ENCODE results near the gene FMO3.

FMO3 gene

DNA sequence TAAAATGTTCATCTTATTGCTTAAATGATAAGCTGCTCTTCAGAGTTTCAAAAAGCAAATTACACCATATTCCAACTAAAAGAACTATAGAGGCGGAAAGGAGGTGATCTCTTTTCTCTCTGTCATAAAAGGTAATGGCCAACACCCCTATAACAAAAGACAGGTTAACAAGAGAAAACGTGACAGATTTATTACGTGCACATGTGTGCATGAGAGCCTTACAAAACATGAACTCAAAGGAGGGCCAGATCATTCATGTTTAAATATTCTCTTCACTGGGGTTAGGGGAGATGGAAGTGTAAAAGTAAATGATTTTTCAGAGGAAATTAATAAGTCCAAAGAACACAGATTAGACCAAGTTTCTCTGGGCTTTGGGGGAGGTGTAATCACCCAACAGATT is 67.8 kb downstream of the FMO3 start:
- Histone ChIP-seq H3K36me3 (ENCODE audit: control insufficient read depth, insufficient read depth, low read length) (no peaks in the 10 kb centered on the region), H3K4me3 (replicated peaks; ENCODE audit: low read depth, low read length) (no peak overlapping the region), H3K27me3 (replicated peaks; ENCODE audit: control insufficient read depth, insufficient read depth, low read length) (no peaks in the 10 kb centered on the region)
- TF ChIP-seq, protein P1, sequence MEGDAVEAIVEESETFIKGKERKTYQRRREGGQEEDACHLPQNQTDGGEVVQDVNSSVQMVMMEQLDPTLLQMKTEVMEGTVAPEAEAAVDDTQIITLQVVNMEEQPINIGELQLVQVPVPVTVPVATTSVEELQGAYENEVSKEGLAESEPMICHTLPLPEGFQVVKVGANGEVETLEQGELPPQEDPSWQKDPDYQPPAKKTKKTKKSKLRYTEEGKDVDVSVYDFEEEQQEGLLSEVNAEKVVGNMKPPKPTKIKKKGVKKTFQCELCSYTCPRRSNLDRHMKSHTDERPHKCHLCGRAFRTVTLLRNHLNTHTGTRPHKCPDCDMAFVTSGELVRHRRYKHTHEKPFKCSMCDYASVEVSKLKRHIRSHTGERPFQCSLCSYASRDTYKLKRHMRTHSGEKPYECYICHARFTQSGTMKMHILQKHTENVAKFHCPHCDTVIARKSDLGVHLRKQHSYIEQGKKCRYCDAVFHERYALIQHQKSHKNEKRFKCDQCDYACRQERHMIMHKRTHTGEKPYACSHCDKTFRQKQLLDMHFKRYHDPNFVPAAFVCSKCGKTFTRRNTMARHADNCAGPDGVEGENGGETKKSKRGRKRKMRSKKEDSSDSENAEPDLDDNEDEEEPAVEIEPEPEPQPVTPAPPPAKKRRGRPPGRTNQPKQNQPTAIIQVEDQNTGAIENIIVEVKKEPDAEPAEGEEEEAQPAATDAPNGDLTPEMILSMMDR (IDR thresholded peaks at IDR 0.05; ENCODE audit: insufficient read depth, low read length, poor library complexity, severe bottlenecking) = no peak
- no peak for DNase-seq (ENCODE audit: extremely low read depth, insufficient read length)

DNA sequence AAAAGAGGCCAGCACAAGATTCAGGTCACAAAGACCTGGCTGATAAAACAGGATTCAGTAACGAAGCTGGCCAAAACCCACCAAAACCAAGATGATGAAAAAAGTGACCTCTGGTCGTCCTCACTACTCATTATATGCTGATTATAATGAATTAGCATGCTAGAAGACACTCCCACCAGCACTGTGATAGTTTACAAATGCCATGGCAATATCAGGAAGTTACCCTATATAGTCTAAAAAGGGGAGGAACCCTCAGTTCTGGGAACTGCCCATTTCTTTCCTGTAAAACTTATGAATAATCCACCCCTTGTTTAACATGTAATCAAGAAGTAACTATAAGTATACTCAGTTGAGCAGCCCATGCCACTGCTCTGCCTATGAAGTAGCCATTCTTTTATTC is 68.4 kb downstream of the FMO3 start:
- Histone ChIP-seq H3K27me3 (replicated peaks; ENCODE audit: control insufficient read depth, insufficient read depth, low read length) (no peaks in the 10 kb centered on the region), H3K4me3 (replicated peaks; ENCODE audit: low read depth, low read length) (no peak overlapping the region), H3K36me3 (ENCODE audit: control insufficient read depth, insufficient read depth, low read length) (no peaks in the 10 kb centered on the region)
- DNase-seq (ENCODE audit: extremely low read depth, insufficient read length) = no peak
- TF ChIP-seq, protein P1 (IDR thresholded peaks at IDR 0.05; ENCODE audit: insufficient read depth, low read length, poor library complexity, severe bottlenecking) = no peak

DNA sequence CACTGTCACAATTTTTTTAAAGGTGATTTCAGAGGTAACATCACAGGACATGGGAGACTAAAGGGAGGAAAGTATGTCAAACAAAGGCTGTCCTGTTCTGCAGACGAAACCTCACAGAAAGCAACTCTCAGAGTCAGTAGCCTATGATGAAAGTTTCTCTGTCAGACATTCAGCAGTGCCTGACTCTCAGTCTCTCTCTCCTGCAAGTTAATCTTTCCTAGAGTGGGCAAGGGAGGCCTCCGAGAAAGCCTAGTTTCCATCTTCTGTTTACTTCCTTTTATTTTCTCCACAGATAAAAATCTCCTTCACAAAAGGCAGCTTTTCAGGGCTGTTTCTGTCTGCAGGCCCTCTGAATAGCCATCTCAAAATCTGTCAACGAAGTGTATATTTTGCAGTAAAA is 69.5 kb downstream of the FMO3 start:
- no peak for DNase-seq (ENCODE audit: extremely low read depth, insufficient read length)

DNA sequence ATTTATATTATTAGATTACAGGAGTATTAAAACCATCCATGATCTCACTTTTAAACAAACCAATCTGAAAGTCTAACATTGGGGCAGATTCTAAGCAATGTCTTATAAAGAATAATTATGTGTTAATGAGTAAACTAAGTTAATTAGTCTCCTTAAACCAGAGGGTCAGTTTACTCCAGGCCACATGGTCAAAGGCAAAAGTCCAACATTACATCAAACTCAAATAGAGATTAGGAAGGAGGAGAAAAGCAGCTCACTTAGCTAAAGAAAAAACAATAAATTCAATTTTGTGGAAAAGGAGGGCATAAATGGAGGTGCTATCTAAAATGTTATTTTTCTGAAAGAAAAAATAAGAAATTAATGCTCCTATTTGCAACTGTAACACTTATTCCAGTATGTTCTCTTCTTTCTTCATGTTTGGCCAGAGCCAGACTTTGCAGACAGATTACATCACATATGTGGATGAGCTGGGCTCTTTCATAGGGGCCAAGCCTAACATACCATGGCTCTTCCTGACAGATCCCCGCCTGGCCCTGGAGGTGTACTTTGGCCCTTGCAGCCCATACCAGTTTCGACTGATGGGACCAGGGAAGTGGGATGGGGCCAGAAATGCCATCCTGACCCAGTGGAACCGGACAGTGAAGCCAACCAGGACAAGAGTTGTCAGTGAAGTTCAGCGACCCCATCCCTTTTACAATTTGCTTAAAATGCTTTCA is 70.1 kb downstream of the FMO3 start:
- Histone ChIP-seq H3K27me3 (replicated peaks; ENCODE audit: control insufficient read depth, insufficient read depth, low read length) (no peaks in the 10 kb centered on the region), H3K36me3 (ENCODE audit: control insufficient read depth, insufficient read depth, low read length) (no peaks in the 10 kb centered on the region), H3K4me3 (replicated peaks; ENCODE audit: low read depth, low read length) (no peak overlapping the region)
- TF ChIP-seq, protein P1 (IDR thresholded peaks at IDR 0.05; ENCODE audit: insufficient read depth, low read length, poor library complexity, severe bottlenecking) = no peak
- DNase-seq (ENCODE audit: extremely low read depth, insufficient read length) = no peak

More for the DNA sequence above, 69.5 kb downstream of the FMO3 start:
- TF ChIP-seq, protein P1 (IDR thresholded peaks at IDR 0.05; ENCODE audit: insufficient read depth, low read length, poor library complexity, severe bottlenecking) = no peak
- Histone ChIP-seq H3K36me3 (ENCODE audit: control insufficient read depth, insufficient read depth, low read length) (no peaks in the 10 kb centered on the region), H3K27me3 (replicated peaks; ENCODE audit: control insufficient read depth, insufficient read depth, low read length) (no peaks in the 10 kb centered on the region), H3K4me3 (replicated peaks; ENCODE audit: low read depth, low read length) (no peak overlapping the region)

DNA sequence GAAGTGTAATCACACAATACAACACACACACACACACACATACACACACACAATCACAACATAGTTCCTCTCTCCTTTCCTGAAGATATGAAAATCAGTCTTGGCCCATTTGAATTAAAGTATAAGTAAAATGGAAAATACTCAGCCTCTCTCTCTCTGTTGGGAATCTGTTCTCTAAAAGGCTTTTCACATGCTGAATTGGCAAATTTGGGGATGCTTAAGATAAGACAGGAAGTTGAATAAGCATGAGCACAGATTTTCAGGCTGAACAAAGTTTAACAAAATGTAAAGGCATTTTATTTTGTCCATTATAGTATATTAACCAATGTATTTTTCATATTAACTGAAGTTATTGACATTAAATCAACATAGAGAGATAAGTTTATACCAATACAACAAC is 70.7 kb downstream of the FMO3 start:
- H3K36me3 ChIP-seq (ENCODE audit: control insufficient read depth, insufficient read depth, low read length) = no peaks in the 10 kb centered on the region
- no peaks in the 10 kb centered on the region for H3K27me3 ChIP-seq (replicated peaks; ENCODE audit: control insufficient read depth, insufficient read depth, low read length)
- TF ChIP-seq, protein P1 (IDR thresholded peaks at IDR 0.05; ENCODE audit: insufficient read depth, low read length, poor library complexity, severe bottlenecking) = no peak
- H3K4me3 ChIP-seq (replicated peaks; ENCODE audit: low read depth, low read length) = no peak overlapping the region
- DNase-seq (ENCODE audit: extremely low read depth, insufficient read length) = no peak

DNA sequence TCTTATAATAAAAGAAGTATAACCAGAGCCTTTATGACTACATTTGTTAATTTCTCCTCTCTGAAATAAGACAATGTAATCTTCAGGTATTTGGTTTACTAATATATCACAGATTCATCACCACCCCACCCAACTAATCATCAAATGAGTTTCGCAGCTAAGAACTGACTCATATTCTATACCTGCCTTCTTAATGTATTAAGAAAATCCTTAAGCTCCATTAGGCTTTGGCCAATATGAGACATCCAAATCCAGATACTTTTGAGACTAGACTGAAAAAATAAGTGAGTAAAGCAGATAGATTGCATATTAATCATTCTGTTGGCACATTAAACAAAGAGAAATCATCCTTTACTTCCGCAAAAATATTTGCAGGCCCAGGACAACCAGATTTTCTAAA is 75.7 kb downstream of the FMO3 start:
- no peaks in the 10 kb centered on the region for H3K27me3 ChIP-seq (replicated peaks; ENCODE audit: control insufficient read depth, insufficient read depth, low read length)
- no peak for DNase-seq (ENCODE audit: extremely low read depth, insufficient read length)
- no peak overlapping the region for H3K4me3 ChIP-seq (replicated peaks; ENCODE audit: low read depth, low read length)
- TF ChIP-seq, protein P1 (IDR thresholded peaks at IDR 0.05; ENCODE audit: insufficient read depth, low read length, poor library complexity, severe bottlenecking) = no peak
- H3K36me3 ChIP-seq (ENCODE audit: control insufficient read depth, insufficient read depth, low read length) = no peaks in the 10 kb centered on the region

Data from GM06990 (cell line).